ENCODE data around the gene TNS1. TPM values are rescaled to one million over a fixed set of nuclear protein-coding genes. Genes with fewer than 3 reads are reported as not detected.
A peak's percentile ranks its signal among the peaks of the same experiment; 100 is the strongest.

Gene TNS1
- total RNA-seq, 4 donors from 2014 or later, result 23.1 to 156 (median 81.1) TPM

DNA sequence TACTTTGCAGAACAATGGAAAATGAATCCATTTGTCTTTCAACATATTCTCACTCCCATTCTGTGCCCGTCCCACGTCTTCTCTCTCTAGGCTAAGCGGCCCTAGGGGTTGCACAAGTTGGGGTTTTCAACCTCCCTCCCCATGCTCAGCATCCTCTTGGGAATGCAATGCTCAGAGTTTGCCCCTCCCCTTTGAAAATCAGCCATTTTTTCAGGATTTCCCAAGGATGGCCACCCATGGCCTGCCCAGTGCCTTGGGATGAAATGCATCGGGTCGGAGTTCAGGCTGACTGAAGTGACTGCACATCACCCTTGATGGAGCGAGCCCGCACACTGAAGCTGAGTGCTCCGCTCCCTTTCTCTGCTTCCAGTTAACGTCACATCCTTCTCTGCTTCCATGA lies 87.9 kb downstream of the TNS1 start:
- H3K27ac ChIP-seq, result peak overlapping the region in 2 of 4 donors; percentile 57 to 92
- peaks cover 0 to 73% (median 0%) of the 10 kb centered on the region in 4 donors for H3K4me1 ChIP-seq
- no peak for TF ChIP-seq POLR2A (IDR thresholded peaks at IDR 0.05)
- TF ChIP-seq, protein P1, sequence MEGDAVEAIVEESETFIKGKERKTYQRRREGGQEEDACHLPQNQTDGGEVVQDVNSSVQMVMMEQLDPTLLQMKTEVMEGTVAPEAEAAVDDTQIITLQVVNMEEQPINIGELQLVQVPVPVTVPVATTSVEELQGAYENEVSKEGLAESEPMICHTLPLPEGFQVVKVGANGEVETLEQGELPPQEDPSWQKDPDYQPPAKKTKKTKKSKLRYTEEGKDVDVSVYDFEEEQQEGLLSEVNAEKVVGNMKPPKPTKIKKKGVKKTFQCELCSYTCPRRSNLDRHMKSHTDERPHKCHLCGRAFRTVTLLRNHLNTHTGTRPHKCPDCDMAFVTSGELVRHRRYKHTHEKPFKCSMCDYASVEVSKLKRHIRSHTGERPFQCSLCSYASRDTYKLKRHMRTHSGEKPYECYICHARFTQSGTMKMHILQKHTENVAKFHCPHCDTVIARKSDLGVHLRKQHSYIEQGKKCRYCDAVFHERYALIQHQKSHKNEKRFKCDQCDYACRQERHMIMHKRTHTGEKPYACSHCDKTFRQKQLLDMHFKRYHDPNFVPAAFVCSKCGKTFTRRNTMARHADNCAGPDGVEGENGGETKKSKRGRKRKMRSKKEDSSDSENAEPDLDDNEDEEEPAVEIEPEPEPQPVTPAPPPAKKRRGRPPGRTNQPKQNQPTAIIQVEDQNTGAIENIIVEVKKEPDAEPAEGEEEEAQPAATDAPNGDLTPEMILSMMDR (IDR thresholded peaks at IDR 0.05), result no peak
- no peaks in the 10 kb centered on the region for H3K27me3 ChIP-seq
- no peak overlapping the region for H3K4me3 ChIP-seq
- no peaks in the 10 kb centered on the region for H3K36me3 ChIP-seq
- no peaks in the 10 kb centered on the region for H3K9me3 ChIP-seq
- no peak for DNase-seq

- TF ChIP-seq, protein P1 (IDR thresholded peaks at IDR 0.05), result no peak
- no peak for TF ChIP-seq POLR2A (IDR thresholded peaks at IDR 0.05)
- no peak for DNase-seq
- Histone ChIP-seq H3K36me3 (no peaks in the 10 kb centered on the region), H3K27me3 (no peaks in the 10 kb centered on the region), H3K4me3 (no peak overlapping the region), H3K9me3 (no peaks in the 10 kb centered on the region), H3K27ac (peak overlapping the region in 3 of 4 donors; percentile 17 to 92 (median 61)), H3K4me1 (peaks cover 0 to 76% (median 0%) of the 10 kb centered on the region in 4 donors)
Measured at GRCh38 chr2:217914078-217914477, 88.7 kb downstream of the TNS1 start.

- Histone ChIP-seq H3K4me3 (no peak overlapping the region), H3K4me1 (peaks cover 0 to 74% (median 0%) of the 10 kb centered on the region in 4 donors), H3K27ac (peak overlapping the region in 3 of 4 donors; percentile 17 to 92 (median 61)), H3K9me3 (no peaks in the 10 kb centered on the region), H3K36me3 (no peaks in the 10 kb centered on the region), H3K27me3 (no peaks in the 10 kb centered on the region)
- no peak for DNase-seq
- TF ChIP-seq, protein P1 (IDR thresholded peaks at IDR 0.05), result no peak
- no peak for TF ChIP-seq POLR2A (IDR thresholded peaks at IDR 0.05)
Measured at GRCh38 chr2:217913436-217913835, 89.4 kb downstream of the TNS1 start.

DNA sequence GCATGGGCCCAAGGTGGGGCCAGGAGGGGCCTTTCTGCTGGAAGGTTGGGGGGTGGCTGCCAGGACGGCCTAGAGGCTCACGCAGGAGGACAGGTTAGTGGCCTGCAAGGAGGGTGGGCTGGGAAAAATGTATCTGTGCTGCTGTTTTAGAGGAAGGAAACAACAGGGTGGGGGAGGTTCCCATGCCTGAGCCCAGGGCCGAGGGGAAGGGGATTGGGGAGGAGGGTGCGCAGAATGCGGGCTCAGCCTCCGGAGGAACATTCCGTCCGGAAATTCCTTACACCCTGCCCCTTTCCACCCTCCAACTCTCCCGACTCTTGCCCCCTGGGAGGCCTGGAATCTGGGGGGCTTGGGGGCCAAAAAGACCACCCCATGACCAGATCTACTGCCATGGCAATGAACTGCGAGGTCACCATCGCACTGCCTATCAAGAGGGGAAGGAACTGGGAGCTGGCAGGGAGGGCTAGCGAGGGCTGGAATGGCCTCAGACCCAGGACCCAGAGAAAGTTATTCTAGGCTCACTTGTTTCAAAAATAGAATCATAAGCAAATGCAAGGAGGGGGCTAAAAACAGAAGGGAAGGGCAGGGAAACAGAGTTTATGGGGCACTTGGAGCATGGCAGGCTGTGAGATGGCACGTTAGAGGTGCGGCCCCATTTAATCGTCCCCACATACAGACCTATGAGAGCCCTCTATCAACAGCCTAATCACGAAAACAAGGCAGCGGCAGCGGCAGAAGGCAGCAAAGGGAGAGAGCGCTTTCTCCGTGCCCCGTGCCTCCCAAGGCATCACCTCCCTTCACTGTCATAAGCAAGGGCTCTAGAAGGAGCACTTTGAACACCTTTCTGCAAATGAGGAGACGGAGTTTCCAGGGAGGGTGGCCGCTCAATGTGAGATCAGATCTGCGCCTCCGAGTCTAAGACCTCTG lies 90.4 kb downstream of the TNS1 start:
- H3K9me3 ChIP-seq, result no peaks in the 10 kb centered on the region
- TF ChIP-seq, protein P1 (IDR thresholded peaks at IDR 0.05), result no peak
- TF ChIP-seq POLR2A (IDR thresholded peaks at IDR 0.05), result no peak
- H3K27ac ChIP-seq, result peak overlapping the region in 3 of 4 donors; percentile 17 to 92 (median 61)
- no peaks in the 10 kb centered on the region for H3K27me3 ChIP-seq
- no peak for DNase-seq
- H3K36me3 ChIP-seq, result no peaks in the 10 kb centered on the region
- H3K4me1 ChIP-seq, result peaks cover 0 to 70% (median 0%) of the 10 kb centered on the region in 4 donors
- H3K4me3 ChIP-seq, result no peak overlapping the region

DNA sequence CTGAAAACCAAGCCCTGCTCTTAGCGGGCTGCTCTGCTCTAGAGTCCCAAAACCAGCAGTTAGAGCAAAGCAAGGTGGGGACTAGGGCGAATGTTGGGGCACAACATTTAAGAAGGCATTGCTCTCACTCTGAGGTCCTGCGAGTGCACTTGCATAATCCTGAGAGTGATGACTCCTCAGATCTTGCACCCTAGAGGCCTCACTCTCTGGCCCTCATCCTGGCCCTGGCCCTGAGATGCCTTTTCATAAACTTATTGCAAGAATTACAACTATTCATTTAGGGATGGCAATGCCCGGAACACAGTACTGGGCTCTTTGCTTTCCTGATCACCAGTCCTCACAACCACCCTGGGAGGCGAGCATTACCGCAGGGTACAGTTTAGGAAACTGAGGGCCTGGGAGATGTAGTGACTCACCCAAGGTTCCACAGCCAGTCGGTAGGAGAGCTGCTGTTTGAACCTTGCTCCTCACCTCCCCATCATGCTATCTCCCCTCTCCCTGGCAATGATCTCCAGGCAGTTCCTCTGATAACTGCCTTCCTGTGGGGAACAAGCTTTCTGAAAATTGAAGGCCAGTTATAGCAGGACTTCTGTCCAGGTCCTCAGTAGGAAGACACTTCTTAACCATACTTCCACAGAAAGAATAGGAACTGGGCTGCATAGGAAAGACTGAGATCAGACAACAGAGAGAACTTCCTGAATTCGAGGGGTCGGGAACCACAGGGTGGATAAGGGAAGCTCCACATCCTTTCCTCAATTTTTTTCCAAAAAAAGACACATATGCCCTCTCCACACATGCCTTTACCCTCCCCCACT lies 91.3 kb downstream of the TNS1 start:
- no peak for DNase-seq
- Histone ChIP-seq H3K36me3 (no peaks in the 10 kb centered on the region), H3K4me1 (peaks cover 0 to 77% (median 0%) of the 10 kb centered on the region in 4 donors), H3K9me3 (no peaks in the 10 kb centered on the region), H3K27me3 (no peaks in the 10 kb centered on the region), H3K4me3 (no peak overlapping the region), H3K27ac (peak overlapping the region; percentile 27 to 92 (median 47))
- no peak for TF ChIP-seq POLR2A (IDR thresholded peaks at IDR 0.05)
- TF ChIP-seq, protein P1 (IDR thresholded peaks at IDR 0.05), result no peak

All from Peyer's patch (tissue), 4 donors.